OCI-LY1 (cell line): ENCODE results near the gene DENND11.

Experiments
- H2AFZ ChIP-seq: fragments of 200-600 bp; sonication (generic), shearing (Covaris generic); 2 replicates; pipeline ENCODE4 v1.6.0; 2014; ENCODE audit warnings: antibody characterized with exemption, mild to moderate bottlenecking, low read length
- H3F3A ChIP-seq: fragments of 200-600 bp; sonication (generic), shearing (Covaris generic); 2 replicates; pipeline ENCODE4 v1.6.0; 2014; ENCODE audit warnings: mild to moderate bottlenecking, antibody characterized with exemption, low read length, moderate library complexity; ENCODE audit not compliant: insufficient read depth
- H3K27ac ChIP-seq: fragments of 200-600 bp; sonication (generic); 2 replicates; pipeline ENCODE4 v1.5.1; 2014; ENCODE audit warnings: low read length, mixed run types, mild to moderate bottlenecking, low read depth; ENCODE audit not compliant: poor library complexity, severe bottlenecking
- H3K27me3 ChIP-seq: fragments of 200-600 bp; sonication (generic); 2 replicates; pipeline ENCODE4 v1.6.0; 2014; ENCODE audit warnings: antibody characterized with exemption, mild to moderate bottlenecking, low read length, moderate library complexity; ENCODE audit not compliant: insufficient read depth
- H3K36me3 ChIP-seq: fragments of 200-600 bp; sonication (generic); 2 replicates; pipeline ENCODE4 v1.6.1; 2014; ENCODE audit warnings: mild to moderate bottlenecking, antibody characterized with exemption, low read length, moderate library complexity, mixed read lengths; ENCODE audit not compliant: insufficient read depth
- H3K4me1 ChIP-seq: fragments of 200-600 bp; sonication (generic); 2 replicates; pipeline ENCODE4 v1.5.1; 2014; ENCODE audit warnings: mild to moderate bottlenecking, low read length, moderate library complexity; ENCODE audit not compliant: insufficient read depth, severe bottlenecking
- H3K4me2 ChIP-seq: fragments of 200-600 bp; sonication (generic), shearing (Covaris generic); 2 replicates; pipeline ENCODE4 v1.6.1; 2014; ENCODE audit warnings: low read length
- H3K4me3 ChIP-seq: fragments of 200-600 bp; sonication (generic); 2 replicates; pipeline ENCODE4 v1.5.1; 2014; ENCODE audit warnings: low read length, low read depth, mild to moderate bottlenecking, mixed read lengths; ENCODE audit not compliant: poor library complexity, severe bottlenecking
- H3K79me2 ChIP-seq: fragments of 200-600 bp; shearing (Covaris generic); 2 replicates; pipeline ENCODE4 v1.6.1; 2016; ENCODE audit warnings: mixed run types, low read length, mixed read lengths; ENCODE audit not compliant: insufficient read depth
- H3K9ac ChIP-seq: fragments of 200-600 bp; sonication (generic), shearing (Covaris generic); 2 replicates; pipeline ENCODE4 v1.6.1; 2014; ENCODE audit warnings: mild to moderate bottlenecking, low read length, mixed read lengths
- H3K9me2 ChIP-seq: fragments of 200-600 bp; sonication (generic), shearing (Covaris generic); 2 replicates; pipeline ENCODE4 v1.6.1; 2014; ENCODE audit warnings: low read depth, mild to moderate bottlenecking, low read length, mixed read lengths
- H3K9me3 ChIP-seq: fragments of 200-600 bp; shearing (Covaris generic); 2 replicates; pipeline ENCODE4 v1.6.1; 2014; ENCODE audit warnings: low read length, mixed read lengths
- H4K20me1 ChIP-seq: fragments of 200-600 bp; sonication (generic), shearing (Covaris generic); 2 replicates; pipeline ENCODE4 v1.6.0; 2016; ENCODE audit warnings: mild to moderate bottlenecking, low read length; ENCODE audit not compliant: insufficient read depth
- EZH2 ChIP-seq: fragments of 200-600 bp; sonication (generic), shearing (Covaris generic); IDR thresholded peaks from 2 replicates; pipeline ENCODE4 v1.8.0; 2017; ENCODE audit warnings: borderline replicate concordance, mixed run types, mild to moderate bottlenecking, antibody characterized with exemption, low read length, moderate library complexity, mixed read lengths
- TF ChIP-seq, protein P1 (sequence below): fragments of 200-600 bp; sonication (generic), shearing (Covaris generic); IDR thresholded peaks from 2 replicates; pipeline ENCODE4 v1.5.1; 2017; ENCODE audit warnings: mild to moderate bottlenecking, antibody characterized with exemption, low read length, moderate library complexity, mixed read lengths

DENND11 gene

DNA sequence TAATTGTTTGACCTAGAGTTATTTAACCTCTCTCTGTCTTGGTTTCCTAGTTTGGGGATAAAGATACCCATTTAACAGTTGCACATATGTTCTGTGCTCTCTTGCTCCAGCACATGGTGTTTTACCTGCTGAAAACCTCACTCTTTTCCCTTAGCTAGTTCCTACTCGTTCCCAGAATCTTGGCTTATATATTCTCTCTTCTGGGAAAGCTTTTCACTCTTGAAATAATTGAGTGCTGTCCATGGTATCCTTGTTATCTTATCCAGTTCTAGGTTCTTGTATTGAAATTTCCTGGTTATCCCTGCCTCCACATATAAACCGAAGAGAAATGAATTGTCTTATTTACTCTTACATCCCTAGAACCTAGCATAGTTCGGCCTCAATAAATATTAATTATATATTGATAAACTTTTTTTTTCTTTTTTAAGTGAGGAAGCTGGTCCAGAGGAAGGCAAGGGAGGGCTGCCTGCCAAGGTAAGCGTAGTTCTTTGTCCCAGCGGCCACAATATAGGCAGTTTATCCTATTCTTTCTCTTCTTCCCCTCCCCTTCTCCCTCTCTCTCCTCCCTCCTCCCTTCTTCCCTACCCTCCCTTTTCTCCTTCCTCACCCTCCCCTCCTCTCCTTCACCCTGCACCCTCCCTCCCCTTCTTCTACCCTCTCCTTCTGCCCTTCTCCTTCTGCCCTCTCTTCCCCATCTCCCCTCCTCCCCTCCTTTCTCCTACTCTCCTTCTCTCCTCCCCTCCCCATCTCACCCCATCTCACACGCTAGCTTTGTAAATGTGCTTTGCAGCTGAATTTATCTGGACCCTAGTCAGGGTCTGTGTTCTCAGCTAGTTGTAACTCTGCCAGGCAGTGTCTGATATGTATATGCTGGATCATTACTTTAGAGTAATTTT, 14.1 kb upstream of the DENND11 start:
- no peak overlapping the region for H3K4me2 ChIP-seq
- no peak overlapping the region for H2AFZ ChIP-seq
- no peaks in the 10 kb centered on the region for H3K79me2 ChIP-seq

DNA sequence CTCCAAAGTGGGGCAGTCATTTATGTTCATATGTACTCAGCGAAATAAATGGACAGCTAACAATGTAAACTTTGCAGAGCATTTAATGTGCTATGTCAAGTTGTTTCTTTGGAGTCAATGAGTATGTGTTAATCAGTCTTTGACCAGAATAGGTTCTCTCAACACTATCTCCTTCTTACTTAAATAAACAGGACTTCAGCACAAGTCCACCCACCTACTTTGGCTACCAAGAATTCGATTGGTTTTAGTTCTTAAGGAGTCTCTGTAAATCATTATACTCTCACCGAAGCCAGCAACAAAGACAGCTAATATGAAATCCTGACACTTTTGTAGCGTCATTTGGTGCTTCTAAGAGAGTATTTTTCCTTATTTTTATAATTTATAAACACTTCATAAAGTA, 13.1 kb upstream of the DENND11 start:
- no peaks in the 10 kb centered on the region for H3K9me2 ChIP-seq
- no peaks in the 10 kb centered on the region for H3F3A ChIP-seq
- H3K27ac ChIP-seq: no peak overlapping the region
- no peak overlapping the region for H3K9ac ChIP-seq
- H3K27me3 ChIP-seq: no peaks in the 10 kb centered on the region
- H2AFZ ChIP-seq: no peak overlapping the region
- no peaks in the 10 kb centered on the region for H3K9me3 ChIP-seq
- no peak overlapping the region for H3K4me3 ChIP-seq
- TF ChIP-seq, protein P1, sequence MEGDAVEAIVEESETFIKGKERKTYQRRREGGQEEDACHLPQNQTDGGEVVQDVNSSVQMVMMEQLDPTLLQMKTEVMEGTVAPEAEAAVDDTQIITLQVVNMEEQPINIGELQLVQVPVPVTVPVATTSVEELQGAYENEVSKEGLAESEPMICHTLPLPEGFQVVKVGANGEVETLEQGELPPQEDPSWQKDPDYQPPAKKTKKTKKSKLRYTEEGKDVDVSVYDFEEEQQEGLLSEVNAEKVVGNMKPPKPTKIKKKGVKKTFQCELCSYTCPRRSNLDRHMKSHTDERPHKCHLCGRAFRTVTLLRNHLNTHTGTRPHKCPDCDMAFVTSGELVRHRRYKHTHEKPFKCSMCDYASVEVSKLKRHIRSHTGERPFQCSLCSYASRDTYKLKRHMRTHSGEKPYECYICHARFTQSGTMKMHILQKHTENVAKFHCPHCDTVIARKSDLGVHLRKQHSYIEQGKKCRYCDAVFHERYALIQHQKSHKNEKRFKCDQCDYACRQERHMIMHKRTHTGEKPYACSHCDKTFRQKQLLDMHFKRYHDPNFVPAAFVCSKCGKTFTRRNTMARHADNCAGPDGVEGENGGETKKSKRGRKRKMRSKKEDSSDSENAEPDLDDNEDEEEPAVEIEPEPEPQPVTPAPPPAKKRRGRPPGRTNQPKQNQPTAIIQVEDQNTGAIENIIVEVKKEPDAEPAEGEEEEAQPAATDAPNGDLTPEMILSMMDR: no peak
- TF ChIP-seq EZH2: no peak
- H3K36me3 ChIP-seq: no peaks in the 10 kb centered on the region
- H3K79me2 ChIP-seq: no peaks in the 10 kb centered on the region
- no peaks in the 10 kb centered on the region for H4K20me1 ChIP-seq
- no peaks in the 10 kb centered on the region for H3K4me1 ChIP-seq
- no peak overlapping the region for H3K4me2 ChIP-seq

More for the DNA sequence above, 14.1 kb upstream of the DENND11 start:
- no peak overlapping the region for H3K9ac ChIP-seq
- H3K9me2 ChIP-seq: no peaks in the 10 kb centered on the region
- no peaks in the 10 kb centered on the region for H3K36me3 ChIP-seq
- no peaks in the 10 kb centered on the region for H3F3A ChIP-seq
- H3K27ac ChIP-seq: no peak overlapping the region
- H3K27me3 ChIP-seq: no peaks in the 10 kb centered on the region
- no peaks in the 10 kb centered on the region for H3K4me1 ChIP-seq
- H3K9me3 ChIP-seq: no peaks in the 10 kb centered on the region
- no peaks in the 10 kb centered on the region for H4K20me1 ChIP-seq
- TF ChIP-seq EZH2: no peak
- TF ChIP-seq, protein P1: no peak
- no peak overlapping the region for H3K4me3 ChIP-seq

GRCh38 chr7:141714571-141714970, 12.6 kb upstream of the DENND11 start:
- TF ChIP-seq, protein P1: no peak
- no peak for TF ChIP-seq EZH2
- H3K27ac ChIP-seq: no peak overlapping the region
- no peak overlapping the region for H3K4me2 ChIP-seq
- H4K20me1 ChIP-seq: no peaks in the 10 kb centered on the region
- no peaks in the 10 kb centered on the region for H3K79me2 ChIP-seq
- no peak overlapping the region for H3K4me3 ChIP-seq
- no peaks in the 10 kb centered on the region for H3K4me1 ChIP-seq
- H2AFZ ChIP-seq: no peak overlapping the region
- no peaks in the 10 kb centered on the region for H3K9me2 ChIP-seq
- H3F3A ChIP-seq: no peaks in the 10 kb centered on the region
- no peak overlapping the region for H3K9ac ChIP-seq
- H3K36me3 ChIP-seq: no peaks in the 10 kb centered on the region
- H3K9me3 ChIP-seq: no peaks in the 10 kb centered on the region
- no peaks in the 10 kb centered on the region for H3K27me3 ChIP-seq
